Measurements from ENCODE around the gene MCF2L2. TPM values are rescaled to one million over a fixed set of nuclear protein-coding genes. Genes with fewer than 3 reads are reported as not detected.
"Not testable (repeated sequence)": the region's sequence is repeated elsewhere in the genome, so short reads cannot be mapped to it uniquely, and the experiment has no call there.

MCF2L2 gene
- total RNA-seq, 1 experiment from 2014 or later, result not detected

DNA sequence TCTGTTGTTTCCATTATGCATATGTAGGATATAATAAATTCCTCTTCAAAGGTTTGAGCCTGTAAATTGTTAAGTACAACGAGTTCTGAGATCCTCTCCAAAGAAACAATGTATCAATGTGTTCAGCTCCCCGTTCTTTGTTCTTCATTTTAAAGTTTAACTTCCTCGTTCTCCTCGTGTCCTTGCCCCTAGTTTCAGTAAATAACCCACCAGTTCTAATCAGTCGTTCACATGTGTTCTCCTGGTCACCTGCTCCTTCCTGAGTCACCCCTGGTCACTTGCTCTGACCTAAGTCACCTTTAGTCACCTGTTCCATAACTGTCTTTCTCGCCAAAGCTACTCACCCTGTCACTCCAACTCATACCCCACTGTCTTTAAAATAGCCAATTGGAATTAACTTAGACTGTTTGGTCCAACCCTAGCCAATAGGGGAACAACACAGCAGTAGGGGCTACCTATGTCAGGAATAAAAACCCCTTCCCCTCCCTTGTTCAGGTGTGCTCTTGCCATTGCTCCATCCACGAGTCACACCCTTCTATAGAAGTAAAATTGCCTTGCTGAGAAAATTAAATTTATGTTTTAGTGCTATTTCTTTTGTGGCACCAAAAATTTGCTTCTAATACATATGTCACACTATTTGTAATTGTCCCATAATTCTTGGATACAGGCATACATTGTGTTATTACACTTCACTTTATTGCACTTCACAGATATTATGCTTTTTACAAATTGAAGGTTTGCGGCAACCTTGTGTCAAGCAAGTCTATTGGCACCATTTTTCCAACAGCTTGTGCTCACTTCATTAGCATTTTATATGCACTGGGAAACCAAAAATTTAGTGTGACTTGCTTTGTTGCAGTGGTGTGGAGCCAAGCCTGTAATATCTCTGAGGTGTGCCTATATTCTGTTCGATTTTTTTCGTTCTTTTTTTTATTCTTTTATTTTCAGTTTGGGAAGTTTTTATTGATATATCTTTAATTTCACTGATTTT is 15.3 kb upstream of the MCF2L2 start:
- DNase-seq (ENCODE audit: low spot score), result no peak

DNA sequence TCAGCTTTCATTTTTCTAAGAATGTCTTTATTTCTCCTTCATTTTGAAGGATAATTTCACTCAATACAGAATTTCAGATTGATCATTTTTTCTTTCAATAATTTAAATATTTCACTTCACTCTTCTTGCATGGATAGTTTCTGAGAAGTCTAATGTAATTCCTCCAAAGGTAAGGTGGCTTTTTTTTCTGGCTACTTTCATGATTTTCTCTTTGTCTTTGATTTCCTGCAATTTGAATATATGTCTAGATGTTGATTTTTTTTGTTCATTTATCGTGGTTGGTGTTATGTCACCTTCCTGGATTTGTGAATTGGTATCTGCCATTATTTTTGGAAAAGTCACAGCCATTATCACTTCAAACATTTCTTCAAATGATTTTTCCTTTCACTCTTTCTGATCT is 14.6 kb upstream of the MCF2L2 start:
- no peak for DNase-seq (ENCODE audit: low spot score)

DNA sequence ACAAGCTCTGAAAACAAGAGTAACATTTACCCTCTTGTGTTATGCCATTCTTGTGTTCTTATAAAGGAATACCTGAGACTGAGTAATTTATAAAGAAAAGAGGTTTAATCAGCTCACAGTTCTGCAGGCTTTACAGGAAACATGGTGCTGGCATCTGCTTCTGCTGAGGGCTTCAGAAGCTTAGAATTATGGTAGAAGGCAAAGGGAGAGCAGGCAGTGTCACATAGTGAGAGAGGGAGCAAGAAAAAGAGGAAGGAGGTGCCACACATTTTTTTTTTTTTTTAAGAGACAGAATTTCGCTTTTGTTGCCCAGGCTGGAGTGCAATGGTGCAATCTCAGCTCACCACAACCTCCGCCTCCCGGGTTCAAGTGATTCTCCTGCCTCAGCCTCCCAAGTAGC is 12.1 kb upstream of the MCF2L2 start:
- DNase-seq (ENCODE audit: low spot score), result not testable (repeated sequence)

DNA sequence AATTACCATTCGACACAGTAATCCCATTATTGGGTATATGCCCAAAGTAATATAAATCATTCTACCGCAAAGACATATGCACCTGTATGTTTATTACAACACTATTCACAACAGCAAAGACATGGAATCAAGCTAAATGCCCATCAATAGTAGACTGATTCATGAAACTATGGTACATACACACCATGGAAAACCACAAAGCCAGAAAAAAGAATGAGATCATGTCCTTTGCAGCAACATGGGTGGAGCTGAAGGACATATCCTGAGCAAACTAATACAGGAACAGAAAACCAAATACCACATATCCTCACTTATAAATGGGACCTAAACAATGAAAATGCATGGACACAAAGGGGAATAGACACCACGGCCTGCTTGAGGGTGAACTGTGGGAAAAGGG is 11.1 kb upstream of the MCF2L2 start:
- no peak for DNase-seq (ENCODE audit: low spot score)

DNA sequence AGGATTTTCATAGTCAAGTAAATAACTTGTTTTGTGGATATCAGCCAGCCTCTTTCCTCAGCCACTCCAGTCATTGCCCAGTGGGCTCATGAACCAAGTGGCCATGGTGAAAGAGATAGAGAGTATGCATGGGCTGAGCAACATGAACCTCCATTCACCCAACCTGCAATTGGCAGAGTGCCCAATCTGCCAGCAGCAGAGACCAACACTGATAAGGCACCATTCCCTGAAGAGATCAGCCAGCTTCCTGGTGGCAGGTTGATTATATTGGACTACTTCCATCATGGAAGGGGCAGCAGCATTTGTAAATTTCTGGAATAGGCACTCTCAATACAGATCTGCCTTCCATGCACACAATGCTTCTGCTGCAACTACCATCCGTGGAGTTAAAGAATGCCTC is 10.3 kb upstream of the MCF2L2 start:
- no peak for DNase-seq (ENCODE audit: low spot score)

DNA sequence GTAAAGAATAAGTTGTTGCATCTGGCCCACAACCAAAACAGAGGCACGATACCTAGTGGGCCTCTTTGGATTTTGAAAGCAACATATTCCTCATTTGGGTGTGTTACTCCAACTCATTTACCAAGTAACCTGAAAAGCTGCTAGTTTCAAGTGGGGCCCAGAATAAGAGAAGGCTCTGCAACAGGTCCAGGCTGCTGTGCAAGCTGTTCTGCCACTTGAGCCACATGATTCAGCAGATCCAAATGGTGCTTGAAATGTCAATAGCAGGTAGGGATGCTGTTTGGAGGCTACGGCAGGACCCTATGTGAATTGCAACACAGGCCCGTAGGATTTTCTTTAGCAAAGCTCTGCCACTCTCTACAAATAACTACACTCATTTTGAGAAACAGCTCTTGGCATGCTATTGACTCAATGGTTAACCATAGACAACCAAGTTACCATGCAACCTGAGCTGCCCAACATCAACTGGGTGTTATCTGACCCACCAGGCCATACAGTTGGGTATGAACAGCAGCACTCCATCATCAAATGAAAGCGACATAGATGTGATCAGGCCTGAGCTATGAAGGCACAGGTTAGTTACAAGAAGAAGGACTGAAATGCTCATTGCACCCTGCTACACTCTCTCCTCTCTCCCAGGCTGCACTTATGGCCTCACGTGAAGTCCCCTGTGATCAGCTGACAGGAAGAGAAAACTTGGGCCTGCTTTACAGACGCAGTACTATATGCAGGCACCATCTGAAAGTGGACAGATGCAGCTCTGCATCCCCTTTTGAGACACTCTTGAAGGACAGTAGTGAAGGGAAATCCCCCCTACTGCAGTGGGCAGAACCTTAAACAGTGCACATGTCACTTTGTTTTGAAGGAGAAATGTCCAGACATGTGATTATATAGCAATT is 9.5 kb upstream of the MCF2L2 start:
- DNase-seq (ENCODE audit: low spot score), result no peak

DNA sequence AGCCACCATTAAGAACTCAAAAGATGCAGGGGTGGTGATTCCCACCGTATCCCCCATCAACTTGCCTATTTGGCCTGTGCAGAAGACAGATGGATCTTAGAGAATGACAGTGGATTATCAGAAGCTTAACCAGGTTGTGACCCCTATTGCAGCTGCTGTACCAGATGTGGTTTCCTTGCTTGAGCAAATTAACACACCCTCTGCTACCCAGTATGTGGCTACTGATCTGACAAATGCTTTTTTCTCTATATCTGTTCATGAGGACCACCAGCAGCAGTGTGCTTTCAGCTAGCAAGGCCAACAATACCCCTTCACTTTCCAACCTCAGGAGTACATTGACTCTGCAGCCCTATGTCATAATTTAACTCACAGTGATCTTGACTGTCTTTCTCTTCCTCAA is 8.6 kb upstream of the MCF2L2 start:
- DNase-seq (ENCODE audit: low spot score), result no peak

DNA sequence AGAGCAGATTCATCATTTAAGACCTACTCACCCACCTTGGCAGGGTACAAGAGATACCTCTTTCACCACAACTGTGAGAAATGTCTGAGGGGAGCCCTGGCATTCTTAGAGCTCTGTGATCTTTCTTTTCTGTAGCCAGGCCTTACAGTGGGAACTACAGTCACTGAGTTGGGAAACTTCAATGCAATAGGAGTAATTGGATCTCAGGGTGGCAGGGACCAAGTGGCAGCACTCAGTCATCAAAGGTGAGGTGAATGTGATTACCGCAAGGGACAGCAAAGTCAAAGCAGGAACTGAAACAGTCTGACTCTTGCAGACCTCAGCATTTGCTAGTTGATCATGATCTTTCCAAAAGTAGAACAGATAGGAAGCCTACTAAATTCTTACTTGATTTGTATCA is 7.2 kb upstream of the MCF2L2 start:
- no peak for DNase-seq (ENCODE audit: low spot score)

DNA sequence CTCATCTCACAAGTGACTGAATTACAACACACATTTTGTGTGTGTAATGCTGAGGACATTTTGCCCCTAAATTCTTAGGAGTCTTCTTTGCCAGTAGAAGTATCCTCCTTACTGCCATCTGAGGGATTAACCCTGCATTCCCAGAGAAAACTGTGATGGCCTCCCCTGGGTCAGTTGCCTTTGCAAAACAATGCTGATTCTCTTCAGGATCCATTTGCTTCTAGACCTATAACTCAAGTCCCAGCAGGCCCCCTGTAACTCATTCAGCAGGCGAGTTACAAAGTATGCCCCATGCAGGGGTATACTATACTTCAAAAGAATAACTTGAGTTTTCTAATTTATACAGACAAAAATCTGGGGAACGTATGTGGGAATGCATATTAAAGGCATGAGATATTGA is 6.6 kb upstream of the MCF2L2 start:
- no peak for DNase-seq (ENCODE audit: low spot score)

DNA sequence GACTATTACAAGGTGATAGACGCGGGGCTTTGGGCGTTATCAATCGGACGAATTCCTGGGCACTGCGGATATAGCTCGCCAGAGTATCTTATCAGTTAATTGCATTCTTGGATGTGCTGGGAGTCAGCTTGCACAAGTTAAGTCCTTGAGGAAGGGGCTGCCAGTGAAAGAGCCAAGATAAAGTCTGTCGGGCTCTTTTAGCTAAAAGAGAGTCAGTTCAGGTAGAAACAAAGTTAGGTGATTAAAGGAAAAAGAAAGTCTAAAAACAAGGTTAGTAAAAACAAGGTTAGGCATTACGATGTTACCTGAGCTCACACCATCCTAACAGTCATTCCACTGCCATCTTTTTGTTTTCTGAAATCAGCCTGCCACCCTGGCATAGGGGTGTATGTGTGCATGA is 6.1 kb upstream of the MCF2L2 start:
- DNase-seq (ENCODE audit: low spot score), result no peak

DNA sequence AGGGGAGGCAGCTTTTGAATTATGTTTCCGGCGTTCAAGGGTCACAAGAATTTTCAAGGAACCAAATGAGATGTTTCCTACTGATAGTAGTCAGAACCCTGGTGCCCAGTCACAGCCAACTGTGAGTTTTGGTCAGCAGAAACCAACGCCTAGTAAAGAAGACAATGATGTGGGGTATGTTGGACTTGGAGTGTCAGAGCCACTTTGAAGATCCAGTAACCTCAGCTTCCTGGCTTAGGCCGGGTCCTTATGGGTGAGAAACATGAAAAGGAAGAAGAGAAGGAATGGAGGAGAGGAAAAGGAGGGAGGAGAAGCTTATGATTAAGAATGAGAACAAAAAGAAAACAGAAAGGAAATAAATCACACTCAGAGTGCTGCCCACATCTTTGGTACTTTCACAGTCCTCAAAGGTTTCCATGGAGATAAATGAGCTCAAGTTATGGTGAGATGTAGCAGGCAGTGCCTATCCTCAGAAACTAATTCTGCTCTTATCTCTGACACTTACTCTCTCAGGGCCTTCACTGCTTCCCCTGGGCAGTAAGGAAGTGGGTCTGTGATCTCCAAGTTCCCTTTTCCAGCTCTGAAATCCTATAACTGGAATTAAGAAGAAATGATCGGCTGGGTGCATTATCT is 2.0 kb upstream of the MCF2L2 start:
- no peak for DNase-seq (ENCODE audit: low spot score)

DNA sequence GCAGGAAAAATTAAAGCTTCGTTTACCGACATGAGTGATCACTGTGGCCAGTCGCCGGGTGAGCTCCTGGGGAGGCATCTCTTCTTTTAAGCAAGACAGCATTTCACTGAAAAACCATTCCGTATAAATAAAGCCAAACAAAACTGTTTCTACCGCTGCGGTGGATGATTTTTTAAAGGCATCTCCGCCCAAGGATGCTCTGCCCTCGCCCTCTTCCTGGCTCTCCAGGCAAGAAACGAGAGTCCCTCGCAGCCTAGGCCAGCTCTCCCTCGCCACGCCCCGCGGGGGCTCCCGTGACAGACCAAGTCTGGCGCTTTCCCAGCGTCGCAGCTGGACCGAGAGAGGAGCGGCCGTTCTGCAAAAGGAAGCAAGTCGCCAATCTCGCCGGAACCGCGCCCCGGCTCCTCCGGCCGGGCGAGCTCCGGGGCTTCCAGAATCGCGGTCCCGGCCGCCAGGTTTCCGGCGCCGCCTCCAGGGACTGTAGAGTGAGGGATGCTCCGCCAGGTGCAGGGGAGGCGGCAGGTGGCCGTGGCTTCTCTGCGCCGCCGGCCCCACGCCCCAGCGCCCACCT is 458 bp downstream of the MCF2L2 start:
- DNase-seq (ENCODE audit: low spot score), result no peak

DNA sequence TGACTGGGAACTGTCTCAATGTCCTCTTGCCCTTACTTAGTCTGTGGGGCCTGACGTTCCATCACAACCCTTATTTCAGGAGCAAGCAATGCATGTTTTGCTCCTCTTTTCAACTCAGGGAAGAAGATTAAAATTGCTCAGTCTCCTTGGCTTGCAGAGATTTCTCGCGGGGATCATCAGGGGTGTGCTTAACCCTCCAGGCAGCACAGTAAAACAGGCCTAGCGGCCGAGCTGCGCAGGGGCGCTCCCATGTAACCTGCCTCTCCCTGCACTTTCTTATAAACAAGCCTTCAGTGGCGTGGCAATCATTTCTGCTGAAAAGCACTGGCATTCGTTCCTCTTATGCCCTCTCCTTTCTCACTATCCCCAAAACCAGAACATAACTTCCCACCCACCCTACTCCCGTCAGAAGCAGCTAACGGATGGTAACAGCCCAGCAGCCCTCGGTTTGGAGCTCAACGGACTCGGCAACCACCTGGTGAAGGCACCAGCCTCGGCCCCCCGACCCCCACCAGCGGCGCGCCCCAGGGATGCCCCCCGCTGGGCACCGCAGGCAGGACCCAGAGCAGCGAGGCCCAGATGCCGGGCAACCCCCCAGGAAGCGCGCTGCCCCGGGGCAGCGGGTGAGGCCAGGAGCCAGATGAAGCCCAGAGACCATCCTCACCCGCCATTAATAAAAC is 1.1 kb downstream of the MCF2L2 start:
- DNase-seq (ENCODE audit: low spot score), result no peak

DNA sequence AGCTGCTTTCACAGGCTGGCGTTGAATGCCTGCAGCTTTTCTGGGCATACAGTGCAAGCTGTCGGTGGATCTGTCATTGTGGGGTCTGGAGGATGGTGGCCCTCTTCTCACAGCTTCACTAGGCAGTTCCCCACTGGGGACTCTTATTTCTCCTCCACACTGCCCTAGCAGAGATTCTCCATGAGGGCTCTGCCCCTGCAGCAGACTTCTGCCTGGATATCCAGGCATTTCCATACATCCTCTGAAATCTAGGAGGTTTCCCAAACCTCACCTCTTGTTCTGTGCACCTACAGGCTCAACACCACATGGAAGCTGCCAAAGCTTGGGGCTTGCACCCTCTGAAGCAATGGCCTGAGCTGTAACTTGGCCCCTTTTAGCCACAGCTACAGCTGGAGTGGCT is 9.6 kb downstream of the MCF2L2 start:
- DNase-seq (ENCODE audit: low spot score), result not testable (repeated sequence)

DNA sequence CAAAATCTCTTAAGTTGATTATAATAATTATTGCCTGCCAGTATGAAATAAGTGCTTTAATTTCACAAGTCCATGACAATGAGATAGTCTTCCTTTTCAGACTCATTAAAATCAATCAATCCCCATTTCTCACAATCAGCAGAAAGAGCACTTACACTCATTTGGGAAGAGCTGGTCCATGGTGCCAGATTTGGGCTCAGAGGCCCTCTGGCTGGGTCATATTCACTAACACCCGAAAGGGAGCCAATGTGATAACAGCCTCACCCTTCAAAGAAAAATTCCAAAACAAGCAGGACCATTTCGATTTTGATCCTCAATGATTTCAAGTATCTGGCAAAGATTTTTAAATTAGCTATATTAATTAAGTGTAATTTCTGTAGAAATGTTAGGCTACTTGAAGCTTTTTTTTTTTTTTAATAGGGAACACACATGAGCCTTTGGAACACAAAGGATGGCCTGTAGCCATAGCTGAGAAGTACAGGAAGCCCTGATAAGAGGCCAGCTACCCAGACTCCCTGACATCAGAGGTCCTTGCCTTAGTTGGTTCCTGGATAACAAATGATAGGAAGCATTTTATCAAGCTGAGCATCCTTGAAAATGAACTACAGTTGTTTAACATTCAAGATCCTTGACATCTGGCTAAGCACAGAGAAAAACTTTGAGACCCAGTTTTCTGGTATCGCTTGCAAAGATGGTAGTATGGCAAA is 17.1 kb downstream of the MCF2L2 start:
- DNase-seq (ENCODE audit: low spot score), result no peak

DNA sequence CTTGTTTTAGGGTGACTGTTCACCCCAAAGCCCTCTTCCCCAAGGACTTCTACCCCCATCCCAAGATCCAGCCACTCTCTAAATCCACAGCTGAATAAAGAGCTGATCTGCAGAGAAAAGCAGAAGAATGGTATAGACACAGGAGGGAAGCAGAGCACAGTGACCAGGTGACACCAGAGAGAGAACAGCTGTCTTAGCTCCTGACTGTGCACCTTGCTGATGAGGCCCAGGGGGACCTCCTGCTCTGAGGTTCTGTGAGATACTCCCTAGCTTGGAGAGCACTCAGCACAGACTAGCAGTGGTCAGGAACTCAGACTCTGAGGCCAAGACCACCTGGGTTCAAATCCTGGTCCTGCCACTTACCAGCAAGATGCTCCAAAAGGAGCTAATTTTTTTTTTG is 17.7 kb downstream of the MCF2L2 start:
- no peak for DNase-seq (ENCODE audit: low spot score)

DNA sequence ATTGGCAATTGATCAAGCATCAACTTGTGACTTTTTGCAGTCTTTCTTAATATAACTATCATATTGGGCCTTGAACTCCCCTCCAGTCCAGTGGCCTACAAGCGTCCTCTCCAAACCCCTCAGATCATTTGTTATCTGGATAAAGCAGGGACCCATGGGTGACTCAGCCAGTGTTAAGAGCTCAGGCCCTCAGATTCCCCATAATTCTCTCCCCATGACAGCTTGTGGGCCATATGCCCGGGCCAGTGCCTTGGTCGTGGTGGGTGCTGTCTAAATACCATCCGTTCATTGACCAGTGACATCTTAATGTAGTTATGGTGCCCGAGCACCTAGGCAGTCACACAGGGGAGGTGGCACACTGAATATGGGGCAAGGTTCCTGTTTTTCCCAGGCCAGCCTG is 18.1 kb downstream of the MCF2L2 start:
- DNase-seq (ENCODE audit: low spot score), result no peak

DNA sequence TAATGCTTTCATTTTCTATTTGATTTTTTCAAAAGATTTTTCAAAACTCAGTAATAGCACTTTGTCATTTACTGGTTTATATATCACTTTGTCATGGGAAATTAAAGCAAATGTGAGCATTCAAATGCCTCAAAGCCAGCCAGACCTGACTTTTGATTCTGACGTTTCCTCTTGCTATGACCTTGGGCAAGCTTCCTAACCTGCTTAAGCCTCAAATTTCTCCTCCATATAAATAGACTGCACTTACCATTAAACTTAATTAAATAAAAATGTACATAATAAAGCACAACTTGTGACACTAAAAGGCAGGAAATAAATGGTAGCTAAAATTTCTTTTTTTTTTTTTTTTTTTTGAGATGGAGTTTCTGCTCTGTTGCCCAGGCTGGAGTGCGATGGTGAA is 19.2 kb downstream of the MCF2L2 start:
- DNase-seq (ENCODE audit: low spot score), result no peak

DNA sequence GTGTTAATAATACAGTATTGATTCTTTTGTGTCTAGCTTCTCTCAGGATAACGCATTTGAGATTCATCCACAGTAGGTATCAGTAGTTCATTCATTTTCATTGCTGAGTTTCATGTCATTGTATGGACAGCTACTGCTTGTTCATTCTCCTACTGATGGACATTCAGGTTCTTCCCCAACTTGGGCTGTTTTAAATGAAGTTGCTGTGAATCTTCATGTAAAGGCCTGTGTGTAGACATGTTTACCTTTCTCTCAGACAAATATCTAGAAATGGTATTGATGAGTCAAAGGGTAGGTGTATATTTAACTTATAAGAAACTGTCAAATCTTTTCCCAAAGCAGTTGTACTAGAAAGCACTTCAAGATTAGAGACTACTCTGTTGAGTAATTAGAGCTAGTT is 26.7 kb downstream of the MCF2L2 start:
- no peak for DNase-seq (ENCODE audit: low spot score)

DNA sequence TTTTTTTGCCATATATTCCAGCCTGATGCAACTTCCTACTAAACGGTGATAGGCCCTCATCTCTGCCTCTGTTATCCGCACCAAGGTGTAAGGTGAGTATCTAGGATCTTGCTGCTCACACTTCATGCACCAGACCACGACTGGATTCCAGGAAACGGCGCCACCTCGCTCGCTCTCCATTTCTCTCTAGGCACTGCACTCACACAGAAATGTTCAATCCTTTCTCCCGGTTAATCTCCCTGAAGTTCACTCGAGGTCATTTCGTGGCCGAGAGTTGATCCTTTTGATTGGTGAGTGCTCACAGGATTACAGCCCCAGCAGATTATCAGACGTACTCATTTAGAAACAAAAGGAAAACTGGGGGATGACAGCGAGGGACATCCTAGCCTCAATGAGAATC is 28.1 kb downstream of the MCF2L2 start:
- no peak for DNase-seq (ENCODE audit: low spot score)

All from HT-29 (cell line).